HG03103 (cell line): ENCODE data around the gene N4BP2.
"Not testable (repeated sequence)": the region's sequence is repeated elsewhere in the genome, so short reads cannot be mapped to it uniquely, and the experiment has no call there.

Source experiments
- ATAC-seq: cut with Tn5 transposase; IDR thresholded peaks from one replicate; pipeline ENCODE4 v1.9.1; 2021; ENCODE audit warnings: low read depth; ENCODE audit not compliant: unreplicated experiment

Gene N4BP2

DNA sequence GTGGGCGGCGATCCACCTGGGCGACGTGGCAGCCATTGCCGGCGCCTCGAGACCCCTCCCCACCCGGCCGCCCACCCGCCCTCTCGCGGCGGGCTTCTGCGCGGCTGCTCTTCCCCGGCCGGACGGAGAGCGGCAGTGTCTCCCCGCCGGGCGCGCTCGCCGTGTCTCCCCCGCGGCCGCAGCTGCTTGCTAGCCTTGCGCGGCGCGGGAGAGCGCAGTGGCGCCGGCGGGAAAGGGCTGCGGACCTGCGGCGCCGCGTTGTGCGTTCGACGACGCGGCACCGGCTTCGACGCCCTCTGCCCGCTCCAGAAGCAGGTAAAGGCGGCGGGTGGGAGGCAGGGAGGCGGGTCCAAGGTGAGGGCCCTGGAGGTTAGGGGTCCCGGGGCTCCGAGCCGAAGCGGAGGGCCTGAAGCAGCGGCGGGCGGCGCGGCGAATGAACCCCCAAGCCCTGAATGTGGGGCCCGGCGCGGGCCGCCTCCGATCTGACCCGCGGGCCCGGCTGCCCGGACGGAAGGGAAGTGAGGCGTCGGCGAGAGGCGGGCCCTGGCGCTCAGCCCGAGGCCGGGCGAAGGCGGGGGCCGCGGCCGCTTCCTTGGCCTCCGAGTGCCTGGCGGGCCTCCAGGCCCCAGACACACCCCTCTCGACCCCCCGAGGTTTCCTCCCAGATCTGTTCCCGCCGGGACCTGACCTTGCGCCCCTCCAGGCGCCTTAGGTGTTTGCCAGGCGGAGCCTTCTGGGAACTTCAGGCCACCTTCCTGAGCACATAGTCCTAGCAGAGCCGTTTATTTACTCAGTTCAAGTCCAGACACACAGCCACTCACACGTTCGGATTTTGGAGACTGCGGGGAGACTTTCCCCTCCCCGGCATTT, at the start of gene N4BP2:
N4BP2 (plus strand) TSS at position 135 of the 870 bp plus-strand sequence. CDS start 40,491 bp downstream, outside the sequence.
- peak; percentile 52 for ATAC-seq

DNA sequence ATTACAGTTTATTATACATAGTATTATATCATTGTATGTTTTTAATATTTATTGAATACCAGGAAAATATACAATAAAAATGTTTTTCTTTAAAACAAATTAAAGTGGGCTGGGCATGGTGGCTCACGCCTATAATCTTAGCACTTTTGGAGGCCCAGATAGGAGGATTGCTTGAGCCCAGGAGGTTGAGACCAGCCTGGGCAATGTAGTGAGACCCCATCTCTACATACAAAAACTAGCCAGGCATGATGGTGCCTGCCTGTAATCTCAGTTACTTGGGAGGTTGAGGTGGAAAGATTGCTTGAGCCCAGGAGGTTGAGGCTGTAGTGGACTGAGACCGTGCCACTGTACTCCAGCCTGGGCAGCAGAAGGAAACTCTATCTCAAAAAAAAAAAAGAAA, 40.6 kb upstream of the N4BP2 start:
- no peak for ATAC-seq

DNA sequence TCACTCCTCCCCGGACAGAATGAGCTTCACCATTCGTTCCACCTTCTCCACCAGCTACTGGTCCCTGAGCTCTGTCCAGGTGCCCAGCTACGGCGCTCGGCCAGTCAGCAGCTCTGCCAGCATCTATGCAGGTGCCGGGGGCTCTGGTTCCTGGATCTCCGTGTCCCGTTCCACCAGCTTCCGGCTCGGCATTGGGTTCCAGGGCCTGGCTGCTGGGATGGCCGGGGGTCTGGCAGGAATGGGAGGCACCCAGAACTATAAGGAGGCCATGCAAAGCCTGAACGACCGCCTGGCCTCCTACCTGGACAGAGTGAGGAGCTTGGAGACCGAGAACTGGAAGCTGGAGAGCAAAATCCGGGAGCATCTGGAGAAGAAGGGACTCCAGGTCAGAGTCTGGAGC, 36.4 kb upstream of the N4BP2 start:
- ATAC-seq, result no peak

DNA sequence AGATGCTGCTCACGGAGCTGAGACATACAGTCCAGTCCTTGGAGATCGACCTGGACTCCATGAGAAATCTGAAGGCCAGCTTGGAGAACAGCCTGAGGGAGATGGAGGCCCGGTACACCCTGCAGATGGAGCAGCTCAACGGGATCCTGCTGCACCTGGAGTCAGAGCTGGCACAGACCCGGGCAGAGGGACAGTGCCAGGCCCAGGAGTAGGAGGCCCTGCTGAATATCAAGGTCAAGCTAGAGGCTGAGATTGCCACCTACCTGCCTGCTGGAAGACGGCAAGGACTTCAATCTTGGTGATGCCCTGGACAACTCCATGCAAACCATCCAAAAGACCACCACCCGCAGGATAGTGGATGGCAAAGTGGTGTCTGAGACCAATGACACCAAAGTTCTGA, 35.5 kb upstream of the N4BP2 start:
- ATAC-seq, result not testable (repeated sequence)

DNA sequence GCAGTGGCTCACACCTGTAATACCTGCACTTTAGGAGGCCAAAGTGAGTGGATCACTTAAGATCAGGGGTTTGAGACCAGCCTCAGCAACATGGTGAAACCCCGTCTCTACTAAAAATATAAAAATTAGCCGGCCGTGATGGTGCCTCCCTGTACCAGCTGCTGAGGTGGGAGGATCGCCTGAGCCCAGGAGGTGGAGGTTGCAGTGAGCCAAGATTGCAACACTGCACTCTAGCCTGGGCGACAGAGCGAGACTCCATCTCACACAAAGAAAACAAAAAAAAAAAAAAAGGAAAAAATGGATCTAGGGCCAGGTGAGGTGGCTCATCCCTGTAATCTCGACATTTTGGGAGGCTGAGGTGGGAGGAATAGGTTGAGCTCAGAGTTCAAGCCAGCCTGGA, 32.6 kb upstream of the N4BP2 start:
- not testable (repeated sequence) for ATAC-seq

DNA sequence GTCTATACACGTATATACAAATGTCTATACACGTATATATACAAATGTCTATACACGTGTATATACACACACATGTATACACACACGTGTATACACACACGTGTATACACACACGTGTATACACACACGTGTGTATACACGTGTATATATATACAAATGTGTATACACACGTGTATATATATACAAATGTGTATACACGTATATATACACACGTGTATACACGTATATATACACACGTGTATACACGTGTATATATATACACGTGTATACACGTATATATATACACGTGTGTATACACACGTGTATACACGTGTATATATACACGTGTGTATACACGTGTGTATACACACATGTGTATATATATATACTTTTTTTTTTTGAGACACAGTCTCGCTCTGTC, 23.9 kb upstream of the N4BP2 start:
- ATAC-seq, result no peak

DNA sequence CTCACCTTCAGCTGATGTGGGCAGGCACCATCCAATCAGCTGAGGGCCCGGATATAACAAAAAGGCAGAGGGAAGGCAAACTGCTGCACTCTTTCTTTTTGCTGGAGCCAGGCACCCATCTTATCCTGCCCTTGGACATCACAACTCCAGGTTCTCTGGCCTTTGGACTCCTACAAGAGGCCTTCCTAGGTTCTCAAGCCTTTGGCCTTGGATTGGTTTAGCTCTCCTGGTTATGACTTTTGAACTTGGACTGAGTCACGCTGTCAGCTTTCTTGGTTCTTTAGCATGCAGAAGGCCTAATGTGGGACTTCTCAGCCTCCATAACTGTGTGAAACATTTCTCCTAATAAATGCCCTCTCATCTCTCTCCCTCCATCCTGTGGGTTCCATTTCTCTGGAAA, 23.0 kb upstream of the N4BP2 start:
- no peak for ATAC-seq

DNA sequence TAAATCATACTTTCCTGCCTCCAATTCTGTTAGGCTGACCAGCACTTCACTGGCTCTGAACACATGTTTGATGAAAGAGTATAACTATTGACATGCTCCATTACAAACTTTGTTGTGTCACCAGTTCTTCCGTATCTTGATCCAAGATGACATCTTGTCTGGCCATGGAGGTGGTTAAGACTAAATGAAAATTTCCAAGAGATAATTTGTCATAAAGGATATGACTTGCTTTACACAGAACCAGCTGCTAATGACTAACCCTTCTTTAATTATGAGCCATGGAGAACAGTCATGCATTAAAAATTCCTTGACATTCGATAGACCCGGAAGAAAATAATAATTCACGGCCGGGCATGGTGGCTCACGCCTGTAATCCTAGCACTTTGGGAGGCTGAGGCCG, 17.7 kb upstream of the N4BP2 start:
- ATAC-seq, result no peak

DNA sequence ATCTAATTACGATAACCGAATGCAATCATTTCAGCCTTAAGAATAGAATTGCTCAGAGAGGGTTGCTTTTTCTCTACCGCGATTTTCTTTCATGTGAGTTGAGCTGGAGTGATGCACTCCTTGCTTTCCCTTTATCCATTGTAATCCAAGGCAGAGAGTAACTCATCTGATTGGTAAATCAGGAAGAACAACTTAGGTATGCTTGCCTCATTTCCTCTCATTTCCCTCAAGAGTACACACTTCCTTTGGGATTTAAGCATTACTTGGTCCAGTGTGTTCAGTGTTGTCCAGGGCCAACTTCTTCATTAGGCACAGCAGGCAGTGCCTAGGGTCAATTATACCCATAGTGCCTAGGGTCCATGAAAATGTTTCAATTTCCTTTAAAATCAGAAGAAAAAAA, 15.7 kb upstream of the N4BP2 start:
- no peak for ATAC-seq

DNA sequence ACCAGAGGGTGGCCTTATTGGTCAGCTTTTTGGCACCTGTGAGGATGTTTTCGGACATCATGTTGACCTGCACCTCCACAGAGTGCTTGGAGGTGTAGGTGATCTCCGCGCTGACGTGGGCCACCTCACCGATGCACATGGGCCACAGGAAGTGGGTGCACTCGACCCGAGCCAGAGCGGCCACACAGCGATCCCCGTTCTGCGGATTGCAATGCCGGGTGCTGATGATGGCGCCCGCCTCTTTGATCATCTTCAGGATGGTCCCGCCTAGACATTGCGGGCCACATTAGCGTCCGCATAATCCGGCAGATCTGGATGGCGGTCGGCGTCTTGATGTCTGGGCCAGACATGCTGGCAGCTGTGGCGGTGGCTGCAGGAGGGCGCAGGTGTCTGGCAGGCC, 12.9 kb upstream of the N4BP2 start:
- ATAC-seq, result no peak

DNA sequence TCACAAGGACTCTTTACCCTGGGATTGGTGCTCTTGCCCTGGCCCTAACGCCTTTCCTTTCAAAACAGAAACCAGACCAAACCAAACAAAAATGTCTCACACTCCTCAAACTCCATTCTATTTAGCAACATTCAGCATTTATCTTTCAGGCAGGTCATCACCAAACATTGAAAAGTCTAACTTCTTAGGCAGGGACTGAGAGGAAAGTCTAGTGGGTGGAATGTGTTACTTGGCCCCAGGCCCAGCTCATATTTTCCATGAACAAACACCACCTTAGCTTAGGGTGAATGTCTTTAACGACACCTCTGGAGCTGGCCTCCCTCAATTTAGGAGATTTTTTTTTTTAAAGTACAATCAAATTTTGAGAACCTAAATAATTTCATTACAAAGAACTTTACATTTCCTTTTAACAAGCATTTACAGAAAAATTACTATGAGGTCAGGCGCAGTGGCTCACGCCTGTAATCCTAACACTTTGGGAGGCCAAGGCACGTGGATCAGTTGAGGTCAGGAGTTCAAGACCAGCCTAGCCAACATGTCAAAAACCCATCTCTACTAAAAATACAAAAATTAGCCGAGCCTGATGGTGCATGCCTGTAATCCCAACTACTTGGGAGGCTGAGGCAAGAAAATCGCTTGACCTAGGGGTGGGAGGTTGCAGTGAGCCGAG, 10.2 kb upstream of the N4BP2 start:
- ATAC-seq, result no peak

DNA sequence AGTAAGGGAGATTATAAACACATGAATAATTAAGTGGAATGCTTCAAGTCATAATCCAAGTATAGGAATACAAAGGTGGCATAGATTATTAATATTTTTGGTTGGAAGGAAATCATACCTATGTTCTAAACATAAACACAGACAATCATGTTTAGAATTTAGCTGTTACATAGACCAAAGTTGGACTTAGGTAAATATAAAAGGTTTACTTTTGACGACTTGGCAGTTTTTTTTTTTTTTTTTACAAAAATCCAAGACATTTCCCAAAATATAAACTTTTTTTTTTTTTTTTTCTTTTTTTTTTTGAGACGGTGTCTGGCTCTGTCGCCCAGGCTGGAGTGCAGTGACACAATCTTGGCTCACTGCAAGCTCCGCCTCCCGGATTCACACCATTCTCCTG, 3.5 kb upstream of the N4BP2 start:
- no peak for ATAC-seq

DNA sequence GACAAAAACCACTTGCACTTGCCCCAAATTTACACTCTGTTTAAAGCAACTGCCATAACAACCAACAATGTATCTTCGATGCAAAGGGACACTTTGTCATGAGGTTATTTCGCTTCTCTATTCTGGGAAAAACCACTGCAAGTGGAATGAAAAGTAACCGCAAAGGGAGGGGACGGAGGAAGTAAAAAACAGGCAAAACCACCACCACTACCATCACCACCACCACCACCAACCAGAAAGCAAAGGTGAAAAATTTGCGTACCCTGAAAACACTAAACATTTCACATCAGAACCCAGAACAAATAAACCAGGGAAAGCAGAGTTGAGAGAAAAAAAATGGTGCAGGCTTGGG, 1.2 kb upstream of the N4BP2 start:
- ATAC-seq, result peak; percentile 1

DNA sequence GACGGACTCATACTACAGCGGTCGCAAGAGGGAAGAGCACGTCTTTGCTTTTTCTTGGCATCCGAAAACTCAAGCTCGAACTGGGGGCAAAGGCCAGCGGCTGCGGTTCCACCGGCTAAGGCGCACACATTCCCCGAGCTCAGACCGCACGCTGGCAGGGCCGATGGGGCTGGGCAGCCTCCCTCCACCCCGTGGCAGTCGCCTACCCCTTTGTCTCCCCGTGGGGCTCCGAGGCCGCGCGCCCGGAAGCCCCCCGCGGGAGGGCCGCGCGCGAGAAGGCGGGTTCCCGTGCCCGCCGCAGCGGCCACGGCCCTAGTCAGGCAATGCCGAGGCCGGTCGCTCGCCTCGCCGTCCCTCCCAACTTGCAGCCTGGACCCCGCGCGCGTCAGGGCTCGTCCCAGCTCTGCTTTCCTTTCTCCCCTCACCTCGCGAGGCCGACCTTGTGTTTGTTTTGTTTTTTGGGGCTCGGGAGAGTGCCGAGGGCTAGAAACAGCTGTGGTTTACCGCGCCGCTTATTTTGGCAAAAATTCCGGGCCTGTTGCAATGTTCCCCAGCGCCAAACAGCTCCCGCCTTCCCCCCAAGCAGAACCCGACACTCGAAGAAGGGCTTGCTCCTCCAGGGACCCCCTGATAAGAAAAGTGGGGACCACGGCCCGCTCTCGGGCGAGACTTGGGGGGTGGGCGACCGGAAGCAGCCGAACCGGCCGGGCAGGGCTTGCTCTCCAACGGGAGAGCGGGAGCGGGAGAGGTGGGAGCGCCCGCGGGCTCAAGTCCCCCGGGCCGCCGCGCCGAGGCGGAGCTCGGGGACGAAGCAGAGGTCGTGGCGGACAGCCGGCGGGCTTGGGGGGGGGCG, 561 bp upstream of the N4BP2 start:
- peak; percentile 23 for ATAC-seq

DNA sequence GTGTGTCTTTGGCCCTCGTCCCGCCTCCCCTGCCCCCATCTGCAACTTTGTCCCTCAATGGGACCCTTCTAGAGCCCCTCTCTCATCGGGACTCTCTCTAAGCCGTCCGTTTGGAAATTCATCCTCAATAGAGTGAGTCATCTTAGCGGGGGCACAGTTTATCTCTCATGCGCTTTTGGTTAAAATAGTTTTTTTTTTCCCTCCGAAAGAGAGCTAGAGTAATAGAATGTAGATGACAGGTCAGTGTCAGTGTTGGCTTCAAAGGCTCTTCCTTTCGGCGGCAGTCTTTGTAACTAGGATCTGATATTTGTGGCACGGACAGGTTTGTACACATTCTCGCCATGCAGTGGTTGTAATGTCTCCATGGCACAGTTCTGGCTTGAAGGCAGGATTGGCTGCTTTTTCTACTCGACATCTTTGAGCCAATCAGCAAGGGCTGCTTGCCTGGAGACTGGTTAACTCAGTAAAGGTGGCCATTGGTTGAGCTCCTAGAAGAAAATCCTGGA, 989 bp downstream of the N4BP2 start:
- ATAC-seq, result peak; percentile 57

DNA sequence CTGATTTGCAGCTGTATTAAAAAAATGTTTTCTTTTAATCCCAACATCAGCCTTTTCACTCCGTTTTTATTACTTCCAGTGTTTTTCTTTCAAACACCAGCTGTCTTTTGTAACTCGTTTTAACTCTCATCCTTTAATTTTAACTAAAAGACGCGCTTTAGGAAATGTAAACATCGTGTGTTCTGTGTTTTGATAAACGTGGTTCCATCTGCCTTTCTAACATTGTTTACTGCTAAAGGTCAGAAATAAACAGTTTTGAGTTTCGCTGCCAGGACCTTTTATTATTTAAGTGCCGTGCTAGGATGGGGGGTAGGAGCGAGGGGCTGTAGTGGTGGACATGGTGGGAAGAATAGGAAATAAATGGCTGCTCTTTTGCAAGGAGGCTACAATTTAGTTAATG, 1.5 kb downstream of the N4BP2 start:
- no peak for ATAC-seq

DNA sequence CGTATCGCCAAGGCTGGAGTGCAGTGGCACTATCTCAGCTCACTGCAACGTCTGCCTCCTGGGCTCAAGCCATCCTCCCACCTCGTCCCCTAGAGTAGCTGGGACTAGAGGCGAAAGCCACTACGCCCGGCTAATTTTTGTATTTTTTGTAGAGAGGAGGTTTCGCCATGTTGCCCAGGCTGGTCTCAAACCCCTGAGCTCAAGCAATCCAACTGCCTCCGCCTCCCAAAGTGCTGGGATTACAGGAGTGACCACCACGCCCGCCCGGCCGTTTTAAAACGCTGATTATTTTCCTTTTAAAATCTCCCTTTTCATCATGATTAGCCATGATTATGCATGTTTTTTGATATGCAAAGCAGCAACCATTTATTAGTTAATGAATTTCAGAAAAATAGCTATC, 2.2 kb downstream of the N4BP2 start:
- no peak for ATAC-seq

DNA sequence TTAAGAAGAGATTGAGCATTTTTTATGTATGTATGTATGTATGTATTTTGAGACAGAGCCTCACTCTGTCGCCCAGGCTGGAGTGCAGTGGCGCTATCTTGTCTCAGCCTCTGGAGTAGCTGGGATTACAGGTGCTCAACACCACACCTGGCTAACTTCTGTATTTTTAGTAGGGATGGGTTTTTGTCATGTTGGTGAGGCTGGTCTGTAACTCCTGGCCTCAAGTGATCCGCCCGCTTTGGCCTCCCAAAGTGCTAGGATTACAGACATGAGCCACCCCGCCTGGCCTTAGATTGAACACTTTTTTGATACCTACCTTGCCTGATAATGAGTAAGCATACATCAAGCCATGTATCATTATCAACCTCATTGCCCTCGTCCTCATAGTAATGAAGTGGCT, 2.7 kb downstream of the N4BP2 start:
- ATAC-seq, result no peak

DNA sequence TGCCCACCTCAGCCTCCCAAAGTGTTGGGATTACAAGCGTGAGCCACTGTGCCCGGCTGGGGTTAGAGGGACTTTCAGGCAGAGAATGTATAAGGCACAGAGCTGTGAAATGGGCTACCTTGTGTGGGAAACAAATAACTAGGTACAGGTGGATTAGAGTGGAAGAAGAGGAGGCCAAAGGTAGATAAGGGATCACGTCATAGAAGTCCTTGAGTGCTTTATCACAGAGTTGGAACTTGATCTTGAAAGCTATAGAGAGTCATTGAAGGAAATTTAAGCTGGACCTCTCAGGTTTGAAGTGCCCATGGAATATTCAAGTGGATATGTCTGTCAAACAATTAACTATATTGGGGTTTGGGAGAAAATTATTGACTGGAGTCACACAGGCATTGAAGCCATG, 8.4 kb downstream of the N4BP2 start:
- no peak for ATAC-seq

DNA sequence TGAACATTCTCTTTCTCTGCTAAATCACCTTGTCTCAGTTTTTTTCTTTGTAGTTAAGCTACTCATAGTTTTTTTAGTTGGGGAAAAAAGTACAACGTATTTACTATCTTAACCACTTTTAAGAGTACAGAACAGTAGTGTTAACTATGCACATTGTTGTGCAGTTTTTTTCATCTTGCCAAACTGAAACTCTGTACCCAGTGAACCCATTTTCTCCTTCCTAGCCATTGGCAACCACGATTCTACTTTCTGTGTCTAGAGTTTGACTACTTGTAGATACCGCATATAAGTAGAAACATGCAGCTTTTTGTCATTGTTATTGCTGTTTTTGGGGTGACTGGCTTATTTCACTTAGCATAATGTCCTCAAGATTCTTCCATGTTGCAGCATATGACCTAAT, 10.0 kb downstream of the N4BP2 start:
- ATAC-seq, result no peak

DNA sequence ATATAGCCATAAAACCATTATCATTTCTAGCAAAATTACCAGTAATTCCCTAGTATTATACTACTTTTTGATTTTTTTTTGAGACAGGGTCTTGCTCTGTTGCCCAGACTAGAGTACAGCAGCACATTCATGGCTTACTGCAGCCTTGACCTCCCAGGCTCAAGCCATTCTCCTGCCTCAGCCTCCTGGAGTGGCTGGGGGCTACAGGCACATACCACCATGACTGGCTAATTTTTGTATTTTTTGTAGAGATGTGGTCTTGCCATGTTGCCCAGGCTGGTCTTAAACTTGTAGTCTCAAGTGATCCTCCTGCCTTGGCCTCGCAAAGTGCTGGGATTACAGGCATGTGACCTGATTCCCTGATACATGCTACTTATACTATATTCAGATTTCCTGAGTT, 13.7 kb downstream of the N4BP2 start:
- ATAC-seq, result no peak
